Measurements from ENCODE around the gene SH3TC2. TPM values are rescaled to one million over a fixed set of nuclear protein-coding genes. Genes with fewer than 3 reads are reported as not detected.

The SH3TC2 gene
- polyA plus RNA-seq, 1 donor (not counting 4 experiments of a cell fraction or from before 2014, with no cell fraction given): 19.0 TPM

DNA sequence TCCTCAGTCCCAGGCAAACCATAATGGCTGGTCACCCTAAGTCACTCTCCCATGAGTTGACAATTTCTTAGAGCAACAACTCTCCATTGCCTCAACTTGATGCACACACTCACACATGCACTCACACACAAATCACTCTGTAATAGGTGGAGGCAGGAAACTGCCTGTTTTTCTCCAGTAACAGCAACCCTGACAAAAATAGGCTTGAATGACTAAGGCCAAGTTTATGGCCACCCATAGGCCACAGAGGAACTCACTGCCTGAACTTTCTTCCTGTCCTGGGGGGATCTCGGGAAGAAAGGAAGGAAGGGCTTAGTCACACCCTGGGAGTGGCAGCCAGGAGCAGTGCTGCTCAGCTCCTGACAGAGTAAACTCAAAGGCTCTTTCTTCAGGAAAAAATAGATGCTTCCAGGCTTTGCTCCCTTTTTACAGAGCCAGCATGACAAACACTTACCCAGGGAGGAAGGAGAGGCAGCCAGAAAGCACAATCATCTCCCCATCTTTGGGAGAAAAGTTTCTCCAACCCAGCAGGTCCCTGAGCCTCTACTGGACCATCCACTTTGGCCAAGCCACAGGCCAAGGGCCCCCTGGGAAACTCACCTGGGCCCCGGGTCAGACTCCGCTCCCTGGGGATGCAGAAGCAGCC is 368 bp downstream of the SH3TC2 start:
- peak overlapping the region; percentile 67 for H3K9ac ChIP-seq (ENCODE audit: control insufficient read depth, extremely low read depth, insufficient read depth, low read length)
- dilution Hi-C loops (cut with MboI; ENCODE audit: extremely low pct_ligation_motif_present, low sequenced_read_pairs): no loop called here
- H3K27ac ChIP-seq (ENCODE audit: control insufficient read depth, insufficient read depth, low read length): peak overlapping the region; percentile 94
- peaks cover 35% of the 10 kb centered on the region for H3K79me2 ChIP-seq (ENCODE audit: control insufficient read depth, insufficient read depth, low read length)
- peaks cover 48% of the 10 kb centered on the region for H3K4me1 ChIP-seq (ENCODE audit: control insufficient read depth, extremely low read depth, insufficient read depth, low read length)
- peaks cover 10 to 15% of the 10 kb centered on the region in 2 experiments for H3K36me3 ChIP-seq (ENCODE audit: control insufficient read depth in 2 of 2, extremely low read depth in 1 of 2, insufficient read depth in 2 of 2, low read length in 2 of 2)
- no peak for TF ChIP-seq EZH2 (IDR thresholded peaks at IDR 0.05; ENCODE audit: low read length)
- TF ChIP-seq, protein P1, sequence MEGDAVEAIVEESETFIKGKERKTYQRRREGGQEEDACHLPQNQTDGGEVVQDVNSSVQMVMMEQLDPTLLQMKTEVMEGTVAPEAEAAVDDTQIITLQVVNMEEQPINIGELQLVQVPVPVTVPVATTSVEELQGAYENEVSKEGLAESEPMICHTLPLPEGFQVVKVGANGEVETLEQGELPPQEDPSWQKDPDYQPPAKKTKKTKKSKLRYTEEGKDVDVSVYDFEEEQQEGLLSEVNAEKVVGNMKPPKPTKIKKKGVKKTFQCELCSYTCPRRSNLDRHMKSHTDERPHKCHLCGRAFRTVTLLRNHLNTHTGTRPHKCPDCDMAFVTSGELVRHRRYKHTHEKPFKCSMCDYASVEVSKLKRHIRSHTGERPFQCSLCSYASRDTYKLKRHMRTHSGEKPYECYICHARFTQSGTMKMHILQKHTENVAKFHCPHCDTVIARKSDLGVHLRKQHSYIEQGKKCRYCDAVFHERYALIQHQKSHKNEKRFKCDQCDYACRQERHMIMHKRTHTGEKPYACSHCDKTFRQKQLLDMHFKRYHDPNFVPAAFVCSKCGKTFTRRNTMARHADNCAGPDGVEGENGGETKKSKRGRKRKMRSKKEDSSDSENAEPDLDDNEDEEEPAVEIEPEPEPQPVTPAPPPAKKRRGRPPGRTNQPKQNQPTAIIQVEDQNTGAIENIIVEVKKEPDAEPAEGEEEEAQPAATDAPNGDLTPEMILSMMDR (optimal IDR thresholded peaks at IDR 0.05 in 1 of 3, IDR thresholded peaks at IDR 0.05 in 1 of 3, conservative IDR thresholded peaks at IDR 0.05 in 1 of 3; ENCODE audit: extremely low read depth in 1 of 3, insufficient read depth in 2 of 3, low read length in 3 of 3): no peak
- H3K9me1 ChIP-seq (ENCODE audit: control insufficient read depth, extremely low read depth, insufficient read depth, low read length): no peaks in the 10 kb centered on the region
- peak; percentile 85 for DNase-seq (ENCODE audit: low read depth, low spot score)
- peak; percentile 97 for FAIRE-seq
- no peak overlapping the region for H2AFZ ChIP-seq (ENCODE audit: control insufficient read depth, low read length)
- peak overlapping the region; percentile 31 to 61 (median 56) for H3K4me3 ChIP-seq (ENCODE audit: control insufficient read depth in 2 of 3, extremely low read depth in 1 of 3, insufficient read depth in 2 of 3, low read depth in 1 of 3, low read length in 3 of 3)
- no peaks in the 10 kb centered on the region for H3K9me3 ChIP-seq (ENCODE audit: control insufficient read depth, low read depth, low read length)
- no peaks in the 10 kb centered on the region for H4K20me1 ChIP-seq (ENCODE audit: control insufficient read depth, extremely low read depth, insufficient read depth, low read length)
- H3K4me2 ChIP-seq (ENCODE audit: control insufficient read depth, extremely low read depth, insufficient read depth, low read depth, low read length): peak overlapping the region; percentile 92
- H3K27me3 ChIP-seq (ENCODE audit: control insufficient read depth, extremely low read depth, insufficient read depth, low read length): no peaks in the 10 kb centered on the region

DNA sequence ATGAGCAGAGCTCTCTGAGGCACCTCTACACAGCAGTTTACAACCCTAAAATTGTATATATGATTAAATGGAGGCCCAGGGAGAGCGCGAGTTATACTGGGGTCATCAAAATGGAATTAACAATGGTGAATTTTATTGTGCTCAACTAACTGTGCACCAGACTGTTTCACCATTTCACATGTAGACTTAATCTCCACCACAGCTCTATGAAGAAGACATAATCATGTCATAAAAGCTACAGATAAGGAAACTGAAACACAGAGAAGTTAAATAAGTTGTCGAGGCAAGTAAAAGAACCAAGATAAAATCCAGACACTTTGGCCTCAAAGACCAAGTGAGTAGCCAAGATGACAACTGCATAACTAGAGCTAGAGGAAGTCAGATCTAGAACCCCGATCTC is 1.5 kb downstream of the SH3TC2 start:
- no peak for DNase-seq (ENCODE audit: low read depth, low spot score)
- TF ChIP-seq EZH2 (IDR thresholded peaks at IDR 0.05; ENCODE audit: low read length): no peak
- TF ChIP-seq, protein P1 (optimal IDR thresholded peaks at IDR 0.05 in 1 of 3, IDR thresholded peaks at IDR 0.05 in 1 of 3, conservative IDR thresholded peaks at IDR 0.05 in 1 of 3; ENCODE audit: extremely low read depth in 1 of 3, insufficient read depth in 2 of 3, low read length in 3 of 3): no peak
- peak overlapping the region; percentile 92 for H3K4me2 ChIP-seq (ENCODE audit: control insufficient read depth, extremely low read depth, insufficient read depth, low read depth, low read length)
- H3K9ac ChIP-seq (ENCODE audit: control insufficient read depth, extremely low read depth, insufficient read depth, low read length): no peak overlapping the region
- no peaks in the 10 kb centered on the region for H3K9me1 ChIP-seq (ENCODE audit: control insufficient read depth, extremely low read depth, insufficient read depth, low read length)
- FAIRE-seq: no peak
- no peaks in the 10 kb centered on the region for H3K27me3 ChIP-seq (ENCODE audit: control insufficient read depth, extremely low read depth, insufficient read depth, low read length)
- H3K4me1 ChIP-seq (ENCODE audit: control insufficient read depth, extremely low read depth, insufficient read depth, low read length): peaks cover 48% of the 10 kb centered on the region
- no peak overlapping the region for H2AFZ ChIP-seq (ENCODE audit: control insufficient read depth, low read length)
- peak overlapping the region; percentile 31 to 61 (median 56) for H3K4me3 ChIP-seq (ENCODE audit: control insufficient read depth in 2 of 3, extremely low read depth in 1 of 3, insufficient read depth in 2 of 3, low read depth in 1 of 3, low read length in 3 of 3)
- peaks cover 9 to 10% of the 10 kb centered on the region in 2 experiments for H3K36me3 ChIP-seq (ENCODE audit: control insufficient read depth in 2 of 2, extremely low read depth in 1 of 2, insufficient read depth in 2 of 2, low read length in 2 of 2)
- H3K9me3 ChIP-seq (ENCODE audit: control insufficient read depth, low read depth, low read length): no peaks in the 10 kb centered on the region
- peak overlapping the region; percentile 94 for H3K27ac ChIP-seq (ENCODE audit: control insufficient read depth, insufficient read depth, low read length)
- dilution Hi-C loops (cut with MboI; ENCODE audit: extremely low pct_ligation_motif_present, low sequenced_read_pairs): no loop called here
- H3K79me2 ChIP-seq (ENCODE audit: control insufficient read depth, insufficient read depth, low read length): peaks cover 36% of the 10 kb centered on the region
- no peaks in the 10 kb centered on the region for H4K20me1 ChIP-seq (ENCODE audit: control insufficient read depth, extremely low read depth, insufficient read depth, low read length)

Data from keratinocyte (primary cell).